WI38 (cell line): Measurements from ENCODE around the gene MEN1.

ENCODE experiments used
- H3K4me3 ChIP-seq: 2 replicates; pipeline ENCODE4 v1.5.1; 2011; ENCODE audit warnings: low read depth, mild to moderate bottlenecking, control low read depth, low read length
- CTCF ChIP-seq: IDR thresholded peaks from 2 replicates; pipeline ENCODE4 v1.5.1; 2012; ENCODE audit warnings: low read depth, mild to moderate bottlenecking, control low read depth, low read length

MEN1 gene

GRCh38 chr11:64833509-64833908 lies 23.2 kb upstream of the MEN1 start:
- H3K4me3 ChIP-seq, result no peak overlapping the region
- no peak for TF ChIP-seq CTCF

- no peak for TF ChIP-seq CTCF
Measured at GRCh38 chr11:64833198-64833502, 22.8 kb upstream of the MEN1 start.

GRCh38 chr11:64832467-64833197 lies 22.3 kb upstream of the MEN1 start:
- no peak overlapping the region for H3K4me3 ChIP-seq
- no peak for TF ChIP-seq CTCF

More at GRCh38 chr11:64833198-64833502, 22.8 kb upstream of the MEN1 start:
- no peak overlapping the region for H3K4me3 ChIP-seq

- no peak overlapping the region for H3K4me3 ChIP-seq
- TF ChIP-seq CTCF, result no peak
Measured at GRCh38 chr11:64831411-64831891, 21.1 kb upstream of the MEN1 start.

GRCh38 chr11:64829536-64830251 lies 19.3 kb upstream of the MEN1 start:
- H3K4me3 ChIP-seq, result no peak overlapping the region

GRCh38 chr11:64827451-64827839 lies 17.1 kb upstream of the MEN1 start:
- H3K4me3 ChIP-seq, result no peak overlapping the region
- no peak for TF ChIP-seq CTCF

More at GRCh38 chr11:64829536-64830251, 19.3 kb upstream of the MEN1 start:
- TF ChIP-seq CTCF, result no peak
